Tibial nerve (tissue), 4 donors: Measurements from ENCODE around the gene DLG4. TPM values are rescaled to one million over a fixed set of nuclear protein-coding genes. Genes with fewer than 3 reads are reported as not detected.

Experiments
- DNase-seq, 2 donors: peaks; one replicate each; pipeline ENCODE4 v3.0.0-alpha.2; 2019; ENCODE audit warnings: low spot score in 2 of 2
- H3K27ac ChIP-seq, 4 donors: fragments of 200-600 bp; sonication (generic) in 3 of 4; one replicate each; pipeline ENCODE4 v1.5.1; 2017 to 2019; ENCODE audit warnings: mild to moderate bottlenecking in 1 of 4
- H3K27me3 ChIP-seq, 2 donors: fragments of 200-600 bp; sonication (generic) in 1 of 2; one replicate each; pipeline versions ENCODE4 v1.5.1 to v1.6.0; 2017 to 2019
- H3K36me3 ChIP-seq, 3 donors: fragments of 200-600 bp; sonication (generic); one replicate each; pipeline ENCODE4 v1.5.1; 2018 to 2019
- H3K4me1 ChIP-seq, 4 donors: fragments of 200-600 bp; sonication (generic) in 3 of 4; one replicate each; pipeline ENCODE4 v1.5.1; 2017 to 2019
- H3K4me3 ChIP-seq, 4 donors: fragments of 200-600 bp; sonication (generic) in 3 of 4; one replicate each; pipeline ENCODE4 v1.5.1; 2017 to 2019; ENCODE audit warnings: mild to moderate bottlenecking in 1 of 4, moderate library complexity in 1 of 4
- H3K9me3 ChIP-seq, 4 donors: fragments of 200-600 bp; sonication (generic) in 3 of 4; one replicate each; pipeline ENCODE4 v1.5.1; 2017 to 2019
- EP300 ChIP-seq, 2 donors: sonication (generic); formaldehyde crosslinking; IDR thresholded peaks; one replicate each; pipeline ENCODE4 v1.6.1; 2017; ENCODE audit warnings: antibody characterized with exemption in 2 of 2, mild to moderate bottlenecking in 1 of 2
- POLR2A ChIP-seq, 2 donors: fragments of 450-650 bp; IDR thresholded peaks; one replicate each; pipeline ENCODE4 v1.6.1; 2017; ENCODE audit warnings: antibody characterized with exemption in 2 of 2, mild to moderate bottlenecking in 2 of 2, moderate library complexity in 2 of 2
- WGBS, 2 donors: methylation state at CpG; one replicate each; pipeline ENCODE4 v1.1.5; 2018; 5-methylcytosine and 5-hydroxymethylcytosine counted together
- total RNA-seq, 4 donors: library from RNA; depleted of rRNA; stranded (reverse); fragments of >200 nt; gene quantifications; one replicate each; pipeline ENCODE4 v1.1.0, GENCODE V29; 2016
- TF ChIP-seq, protein P1 (sequence below), 5 experiments: fragments of 200-600 bp in 3 of 5; fragments of 450-650 bp in 2 of 5; sonication (generic) in 3 of 5; IDR thresholded peaks; one replicate each; pipeline ENCODE4 v1.5.1; 2016 to 2019; ENCODE audit warnings: antibody characterized with exemption in 5 of 5, mild to moderate bottlenecking in 3 of 5, moderate library complexity in 2 of 5

The DLG4 gene
- total RNA-seq, 4 donors from 2014 or later, result 7.3 to 22.8 (median 16.1) TPM

DNA sequence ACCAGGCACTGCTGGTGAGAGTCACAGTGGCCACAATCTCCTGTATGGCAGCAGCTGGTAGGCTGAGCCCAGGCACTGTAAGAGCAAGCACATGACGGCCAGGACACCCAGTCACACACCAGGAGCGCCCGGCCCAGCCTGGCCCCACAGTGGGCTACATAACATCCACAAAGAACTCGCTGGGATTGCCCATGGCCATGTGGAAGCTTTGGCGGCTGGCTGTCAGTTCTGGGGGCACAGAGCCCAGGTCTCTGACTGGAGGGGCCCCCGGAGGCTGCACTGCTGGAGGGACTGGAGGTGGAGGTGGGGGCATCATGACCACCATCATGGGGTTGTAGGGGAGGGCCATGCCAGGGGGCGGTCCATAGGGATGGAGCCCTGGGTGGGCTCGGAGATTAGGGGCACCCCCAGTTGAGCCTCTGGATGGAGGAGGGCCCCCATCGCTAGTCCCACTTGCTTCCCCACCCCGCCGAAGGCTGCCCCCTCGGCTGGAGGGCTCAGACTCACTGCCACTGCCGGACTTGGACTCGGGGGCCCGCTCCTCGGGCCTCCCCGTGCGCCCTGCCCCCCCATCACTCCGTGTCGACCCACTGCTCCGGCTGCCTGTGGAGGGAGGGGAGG is 6.2 kb upstream of the DLG4 start:
- no peaks in the 10 kb centered on the region for H3K27me3 ChIP-seq
- 64 to 78% methylated on average over 10 to 20 of the region's 21 CpGs for WGBS, 2 donors
- H3K27ac ChIP-seq, result peak overlapping the region in 1 of 4 donors; percentile 55
- DNase-seq, result no peak
- H3K36me3 ChIP-seq, result peaks cover 6 to 93% (median 32%) of the 10 kb centered on the region in 3 donors
- TF ChIP-seq EP300 (IDR thresholded peaks at IDR 0.05) (no peak), POLR2A (IDR thresholded peaks at IDR 0.05) (no peak)
- TF ChIP-seq, protein P1, sequence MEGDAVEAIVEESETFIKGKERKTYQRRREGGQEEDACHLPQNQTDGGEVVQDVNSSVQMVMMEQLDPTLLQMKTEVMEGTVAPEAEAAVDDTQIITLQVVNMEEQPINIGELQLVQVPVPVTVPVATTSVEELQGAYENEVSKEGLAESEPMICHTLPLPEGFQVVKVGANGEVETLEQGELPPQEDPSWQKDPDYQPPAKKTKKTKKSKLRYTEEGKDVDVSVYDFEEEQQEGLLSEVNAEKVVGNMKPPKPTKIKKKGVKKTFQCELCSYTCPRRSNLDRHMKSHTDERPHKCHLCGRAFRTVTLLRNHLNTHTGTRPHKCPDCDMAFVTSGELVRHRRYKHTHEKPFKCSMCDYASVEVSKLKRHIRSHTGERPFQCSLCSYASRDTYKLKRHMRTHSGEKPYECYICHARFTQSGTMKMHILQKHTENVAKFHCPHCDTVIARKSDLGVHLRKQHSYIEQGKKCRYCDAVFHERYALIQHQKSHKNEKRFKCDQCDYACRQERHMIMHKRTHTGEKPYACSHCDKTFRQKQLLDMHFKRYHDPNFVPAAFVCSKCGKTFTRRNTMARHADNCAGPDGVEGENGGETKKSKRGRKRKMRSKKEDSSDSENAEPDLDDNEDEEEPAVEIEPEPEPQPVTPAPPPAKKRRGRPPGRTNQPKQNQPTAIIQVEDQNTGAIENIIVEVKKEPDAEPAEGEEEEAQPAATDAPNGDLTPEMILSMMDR (IDR thresholded peaks at IDR 0.05), result no peak
- no peaks in the 10 kb centered on the region for H3K9me3 ChIP-seq
- H3K4me1 ChIP-seq, result peaks cover 0 to 14% (median 7%) of the 10 kb centered on the region in 4 donors
- no peak overlapping the region for H3K4me3 ChIP-seq

DNA sequence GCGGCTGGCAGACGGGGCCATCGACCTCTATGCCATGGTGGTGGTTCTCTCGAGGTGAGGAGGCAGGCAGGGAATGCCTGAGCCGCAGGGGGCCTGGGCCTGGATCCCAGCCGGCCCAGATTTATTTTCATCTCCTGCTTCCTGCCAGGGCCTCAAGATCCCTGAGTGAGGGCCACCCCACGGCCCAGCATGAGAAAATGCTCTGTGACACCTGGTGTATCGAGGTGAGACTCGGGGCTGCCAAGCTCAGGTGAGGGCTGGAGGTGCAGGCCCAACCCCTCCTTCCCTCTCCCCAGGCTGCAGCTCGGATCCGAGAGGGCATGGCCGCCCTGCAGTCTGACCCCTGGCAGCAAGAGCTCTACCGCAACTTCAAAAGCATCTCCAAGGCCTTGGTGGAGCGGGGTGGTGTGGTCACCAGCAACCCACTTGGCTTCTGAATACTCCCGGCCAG is 5.0 kb upstream of the DLG4 start:
- H3K36me3 ChIP-seq, result peaks cover 6 to 81% (median 29%) of the 10 kb centered on the region in 3 donors
- peaks cover 0 to 21% (median 12%) of the 10 kb centered on the region in 4 donors for H3K4me1 ChIP-seq
- no peaks in the 10 kb centered on the region for H3K9me3 ChIP-seq
- no peak overlapping the region for H3K4me3 ChIP-seq
- 64 to 75% methylated on average over 6 to 10 of the region's 15 CpGs for WGBS, 2 donors
- no peaks in the 10 kb centered on the region for H3K27me3 ChIP-seq
- no peak overlapping the region for H3K27ac ChIP-seq
- TF ChIP-seq, protein P1 (IDR thresholded peaks at IDR 0.05), result no peak
- TF ChIP-seq POLR2A (IDR thresholded peaks at IDR 0.05) (no peak), EP300 (IDR thresholded peaks at IDR 0.05) (no peak)
- DNase-seq, result no peak

DNA sequence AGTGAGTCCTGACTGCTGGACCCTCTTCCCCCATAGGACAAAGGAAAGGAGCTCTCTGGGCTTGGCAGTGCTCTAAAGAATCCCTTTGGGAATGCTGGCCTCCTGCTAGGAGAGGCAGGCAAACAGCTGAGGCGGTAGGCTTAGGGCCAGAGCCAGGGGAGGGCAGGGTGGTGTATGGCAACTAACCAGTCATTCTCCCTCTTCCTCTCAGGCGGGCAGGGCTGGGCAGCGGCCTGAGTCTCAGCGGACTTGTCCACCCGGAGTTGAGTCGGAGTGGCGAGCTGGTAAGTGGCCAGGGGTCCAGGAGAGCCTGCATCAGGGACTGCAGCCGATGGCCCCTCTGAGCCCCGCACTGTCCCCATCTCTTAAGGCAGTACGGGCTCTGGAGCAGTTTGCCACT is 4.5 kb upstream of the DLG4 start:
- no peaks in the 10 kb centered on the region for H3K9me3 ChIP-seq
- no peak overlapping the region for H3K4me3 ChIP-seq
- peaks cover 6 to 76% (median 23%) of the 10 kb centered on the region in 3 donors for H3K36me3 ChIP-seq
- 60 to 76% methylated on average over 10 of the region's 10 CpGs for WGBS, 2 donors
- H3K27ac ChIP-seq, result no peak overlapping the region
- H3K27me3 ChIP-seq, result no peaks in the 10 kb centered on the region
- DNase-seq, result no peak
- TF ChIP-seq, protein P1 (IDR thresholded peaks at IDR 0.05), result no peak
- no peak for TF ChIP-seq POLR2A (IDR thresholded peaks at IDR 0.05)
- TF ChIP-seq EP300 (IDR thresholded peaks at IDR 0.05), result no peak
- peaks cover 0 to 26% (median 15%) of the 10 kb centered on the region in 4 donors for H3K4me1 ChIP-seq

DNA sequence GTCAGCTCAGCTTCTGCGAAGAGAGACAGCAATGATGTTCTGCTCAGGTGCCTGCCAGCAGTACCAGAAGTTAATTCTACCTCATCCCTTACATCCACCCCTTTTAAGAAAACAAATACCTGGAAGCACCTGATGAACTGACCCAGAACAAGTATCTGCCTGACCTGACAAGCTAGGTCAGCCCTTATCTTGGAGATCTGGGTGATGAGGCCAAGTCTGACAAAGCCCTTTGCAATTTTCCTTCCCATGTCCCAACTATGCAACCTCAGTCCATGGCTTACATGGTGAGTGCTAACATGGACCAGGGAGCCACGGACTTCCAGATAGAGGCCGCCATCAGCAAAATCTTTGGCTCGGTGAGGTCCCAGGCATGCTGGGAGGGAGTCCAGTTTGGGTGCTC is 3.7 kb upstream of the DLG4 start:
- peaks cover 6 to 68% (median 18%) of the 10 kb centered on the region in 3 donors for H3K36me3 ChIP-seq

DNA sequence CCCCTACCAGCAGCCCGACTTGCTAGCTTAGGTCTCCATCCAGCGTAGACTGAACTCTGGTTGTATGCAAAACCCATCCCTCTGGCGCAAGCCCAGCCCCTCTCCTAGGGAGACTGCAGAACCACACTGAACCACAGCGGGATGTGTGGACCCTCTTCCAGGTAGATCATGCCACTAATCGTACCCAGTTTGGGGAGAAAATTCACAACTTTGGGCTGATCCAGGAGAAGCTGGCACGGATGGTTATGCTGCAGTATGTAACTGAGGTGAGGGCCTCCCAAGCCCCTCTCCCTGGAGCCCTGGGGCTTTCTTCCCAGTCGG is 3.3 kb upstream of the DLG4 start:
- TF ChIP-seq POLR2A (IDR thresholded peaks at IDR 0.05) (no peak), EP300 (IDR thresholded peaks at IDR 0.05) (no peak)
- TF ChIP-seq, protein P1 (IDR thresholded peaks at IDR 0.05), result no peak
- H3K9me3 ChIP-seq, result no peaks in the 10 kb centered on the region
- DNase-seq, result no peak
- H3K27ac ChIP-seq, result no peak overlapping the region
- peaks cover 0 to 38% (median 21%) of the 10 kb centered on the region in 4 donors for H3K4me1 ChIP-seq
- H3K27me3 ChIP-seq, result no peaks in the 10 kb centered on the region
- 63 to 66% methylated on average over 7 of the region's 7 CpGs for WGBS, 2 donors
- no peak overlapping the region for H3K4me3 ChIP-seq
- H3K36me3 ChIP-seq, result peaks cover 6 to 64% (median 18%) of the 10 kb centered on the region in 3 donors

More for the DNA sequence above, 3.7 kb upstream of the DLG4 start:
- no peak for DNase-seq
- no peaks in the 10 kb centered on the region for H3K27me3 ChIP-seq
- peaks cover 0 to 33% (median 19%) of the 10 kb centered on the region in 4 donors for H3K4me1 ChIP-seq
- H3K4me3 ChIP-seq, result no peak overlapping the region
- WGBS, 2 donors, result 71 to 76% methylated on average over 4 of the region's 4 CpGs
- no peaks in the 10 kb centered on the region for H3K9me3 ChIP-seq
- H3K27ac ChIP-seq, result no peak overlapping the region
- no peak for TF ChIP-seq POLR2A (IDR thresholded peaks at IDR 0.05)
- TF ChIP-seq EP300 (IDR thresholded peaks at IDR 0.05), result no peak
- TF ChIP-seq, protein P1 (IDR thresholded peaks at IDR 0.05), result no peak
